ENCODE measurements around the gene MARK1. TPM values are rescaled to one million over a fixed set of nuclear protein-coding genes. Genes with fewer than 3 reads are reported as not detected.

The MARK1 gene
- total RNA-seq, 1 experiment from 2014 or later: 7.5 TPM

DNA sequence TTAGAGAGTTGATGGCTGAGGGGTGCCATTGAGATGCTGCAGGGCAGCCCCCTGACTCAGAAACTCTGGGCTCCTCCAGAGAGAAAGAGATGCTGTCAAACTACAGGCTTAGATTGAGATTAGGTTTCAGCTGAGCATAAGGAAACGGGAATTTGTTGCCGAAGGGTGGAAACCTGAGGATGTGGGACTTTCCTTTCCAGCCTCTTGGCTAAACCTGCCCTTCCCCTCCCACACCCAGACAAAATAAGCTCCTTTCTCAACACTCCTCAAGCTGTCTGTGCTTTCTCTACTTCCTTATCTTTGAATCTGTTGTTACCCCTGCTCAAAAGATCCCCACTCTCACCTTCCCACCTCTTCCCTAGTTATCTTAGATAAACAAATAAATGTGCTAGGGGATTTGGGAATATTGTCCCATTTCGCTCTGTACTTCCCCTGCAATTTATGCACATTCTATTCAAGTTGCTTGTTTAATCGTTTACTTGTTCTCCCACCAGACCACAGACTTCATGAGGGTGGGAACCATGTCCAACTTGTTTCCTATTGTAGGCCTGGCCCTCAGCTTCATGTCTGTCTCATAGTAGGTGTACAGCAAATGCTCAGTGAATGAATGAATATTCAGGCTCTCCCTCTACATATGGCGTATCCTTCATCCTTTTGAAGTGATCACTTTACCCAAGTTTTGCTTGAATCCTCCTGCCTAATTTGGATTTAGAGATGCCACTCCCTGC, 30.6 kb upstream of the MARK1 start:
- Mint-ChIP-seq H3K9me3 (ENCODE audit: unreplicated experiment) (no peaks in the 10 kb centered on the region), H3K4me1 (ENCODE audit: insufficient read depth, unreplicated experiment) (peaks cover 19% of the 10 kb centered on the region), H3K36me3 (ENCODE audit: insufficient read depth, unreplicated experiment) (no peaks in the 10 kb centered on the region), H3K4me3 (ENCODE audit: unreplicated experiment) (no peak overlapping the region), H3K27me3 (ENCODE audit: insufficient read depth, unreplicated experiment) (no peaks in the 10 kb centered on the region), H3K27ac (ENCODE audit: low read depth, unreplicated experiment) (peak overlapping the region; percentile 14)
- intact Hi-C loops (cut with micrococcal nuclease): no loop called here
- peak; percentile 36 for DNase-seq (ENCODE audit: unreplicated experiment)
- BruUV-seq (replicated peaks): no TSS peak
- TF ChIP-seq, protein P1, sequence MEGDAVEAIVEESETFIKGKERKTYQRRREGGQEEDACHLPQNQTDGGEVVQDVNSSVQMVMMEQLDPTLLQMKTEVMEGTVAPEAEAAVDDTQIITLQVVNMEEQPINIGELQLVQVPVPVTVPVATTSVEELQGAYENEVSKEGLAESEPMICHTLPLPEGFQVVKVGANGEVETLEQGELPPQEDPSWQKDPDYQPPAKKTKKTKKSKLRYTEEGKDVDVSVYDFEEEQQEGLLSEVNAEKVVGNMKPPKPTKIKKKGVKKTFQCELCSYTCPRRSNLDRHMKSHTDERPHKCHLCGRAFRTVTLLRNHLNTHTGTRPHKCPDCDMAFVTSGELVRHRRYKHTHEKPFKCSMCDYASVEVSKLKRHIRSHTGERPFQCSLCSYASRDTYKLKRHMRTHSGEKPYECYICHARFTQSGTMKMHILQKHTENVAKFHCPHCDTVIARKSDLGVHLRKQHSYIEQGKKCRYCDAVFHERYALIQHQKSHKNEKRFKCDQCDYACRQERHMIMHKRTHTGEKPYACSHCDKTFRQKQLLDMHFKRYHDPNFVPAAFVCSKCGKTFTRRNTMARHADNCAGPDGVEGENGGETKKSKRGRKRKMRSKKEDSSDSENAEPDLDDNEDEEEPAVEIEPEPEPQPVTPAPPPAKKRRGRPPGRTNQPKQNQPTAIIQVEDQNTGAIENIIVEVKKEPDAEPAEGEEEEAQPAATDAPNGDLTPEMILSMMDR (IDR thresholded peaks at IDR 0.05; ENCODE audit: unreplicated experiment): no peak
- ChIA-PET POLR2A (interaction anchor here (1.5 kb wide), 1 partner anchor 12 kb away, joined by 5 read pairs; no protein-coding TSS in a partner anchor), CTCF (interaction anchor here (0.6 to 1.1 kb wide), 4 partner anchors 11 to 49 kb away, joined by 3 read pairs; no protein-coding TSS in a partner anchor)

- intact Hi-C loops (cut with micrococcal nuclease): no loop called here
- peak; percentile 74 for DNase-seq (ENCODE audit: unreplicated experiment)
- no peaks in the 10 kb centered on the region for H3K9me3 Mint-ChIP-seq (ENCODE audit: unreplicated experiment)
- no TSS peak for BruUV-seq (replicated peaks)
- peak overlapping the region; percentile 14 for H3K27ac Mint-ChIP-seq (ENCODE audit: low read depth, unreplicated experiment)
- no peaks in the 10 kb centered on the region for H3K27me3 Mint-ChIP-seq (ENCODE audit: insufficient read depth, unreplicated experiment)
- H3K36me3 Mint-ChIP-seq (ENCODE audit: insufficient read depth, unreplicated experiment): no peaks in the 10 kb centered on the region
- TF ChIP-seq, protein P1 (IDR thresholded peaks at IDR 0.05; ENCODE audit: unreplicated experiment): no peak
- ChIA-PET POLR2A (interaction anchor here (1.5 kb wide), 1 partner anchor 11 kb away, joined by 5 read pairs; no protein-coding TSS in a partner anchor), CTCF (interaction anchor here (1.0 to 1.1 kb wide), 6 partner anchors 11 to 220 kb away, joined by 3 to 5 read pairs (median 3); no protein-coding TSS in a partner anchor)
- H3K4me3 Mint-ChIP-seq (ENCODE audit: unreplicated experiment): no peak overlapping the region
- peaks cover 19% of the 10 kb centered on the region for H3K4me1 Mint-ChIP-seq (ENCODE audit: insufficient read depth, unreplicated experiment)
Observed at GRCh38 chr1:220498188-220498587, 29.7 kb upstream of the MARK1 start.

GRCh38 chr1:220500372-220500771, 27.6 kb upstream of the MARK1 start:
- TF ChIP-seq, protein P1 (IDR thresholded peaks at IDR 0.05; ENCODE audit: unreplicated experiment): no peak
- DNase-seq (ENCODE audit: unreplicated experiment): no peak
- intact Hi-C loops (cut with micrococcal nuclease): no loop called here
- H3K4me1 Mint-ChIP-seq (ENCODE audit: insufficient read depth, unreplicated experiment): peaks cover 19% of the 10 kb centered on the region
- no peak overlapping the region for H3K4me3 Mint-ChIP-seq (ENCODE audit: unreplicated experiment)
- H3K27ac Mint-ChIP-seq (ENCODE audit: low read depth, unreplicated experiment): no peak overlapping the region
- H3K27me3 Mint-ChIP-seq (ENCODE audit: insufficient read depth, unreplicated experiment): no peaks in the 10 kb centered on the region
- ChIA-PET POLR2A (no interaction called here), CTCF (interaction anchor here (0.6 to 1.0 kb wide), 2 partner anchors 99 to 204 kb away, joined by 3 to 4 read pairs; no protein-coding TSS in a partner anchor)
- H3K36me3 Mint-ChIP-seq (ENCODE audit: insufficient read depth, unreplicated experiment): no peaks in the 10 kb centered on the region
- no peaks in the 10 kb centered on the region for H3K9me3 Mint-ChIP-seq (ENCODE audit: unreplicated experiment)
- BruUV-seq (replicated peaks): no TSS peak

DNA sequence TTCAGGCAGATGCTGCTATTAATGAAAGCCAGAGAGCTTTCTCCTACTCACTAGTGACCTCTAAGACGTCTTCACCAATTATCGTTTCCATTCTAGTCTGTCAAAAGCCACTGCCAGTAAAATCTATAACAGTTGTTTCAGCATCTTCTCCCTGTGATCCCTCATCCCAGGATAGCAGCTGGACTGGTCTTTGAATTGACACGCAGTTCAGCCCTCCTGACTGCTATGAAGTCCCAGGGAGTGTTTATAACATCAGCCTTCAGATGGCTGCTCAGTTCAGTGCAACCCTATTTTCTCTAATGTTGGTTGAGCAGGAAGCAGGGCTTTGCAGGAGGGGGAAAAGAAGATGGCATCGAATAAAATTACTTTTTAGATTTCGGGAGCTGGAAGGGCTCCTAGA, 23.6 kb upstream of the MARK1 start:
- no peaks in the 10 kb centered on the region for H3K27me3 Mint-ChIP-seq (ENCODE audit: insufficient read depth, unreplicated experiment)
- H3K27ac Mint-ChIP-seq (ENCODE audit: low read depth, unreplicated experiment): no peak overlapping the region
- no TSS peak for BruUV-seq (replicated peaks)
- intact Hi-C loops (cut with micrococcal nuclease): no loop called here
- TF ChIP-seq, protein P1 (IDR thresholded peaks at IDR 0.05; ENCODE audit: unreplicated experiment): no peak
- no peaks in the 10 kb centered on the region for H3K36me3 Mint-ChIP-seq (ENCODE audit: insufficient read depth, unreplicated experiment)
- no peaks in the 10 kb centered on the region for H3K4me1 Mint-ChIP-seq (ENCODE audit: insufficient read depth, unreplicated experiment)
- H3K4me3 Mint-ChIP-seq (ENCODE audit: unreplicated experiment): no peak overlapping the region
- DNase-seq (ENCODE audit: unreplicated experiment): no peak
- ChIA-PET CTCF (interaction anchor here (0.9 to 1.2 kb wide), 4 partner anchors 14 to 285 kb away, joined by 3 to 5 read pairs (median 4); no protein-coding TSS in a partner anchor), POLR2A (interaction anchor here (0.9 to 1.0 kb wide), 4 partner anchors 11 to 68 kb away, joined by 3 read pairs; no protein-coding TSS in a partner anchor)
- H3K9me3 Mint-ChIP-seq (ENCODE audit: unreplicated experiment): no peaks in the 10 kb centered on the region

Data from MCF 10A (cell line).